Panc1 (cell line): ENCODE data around the gene MRAP. TPM values are rescaled to one million over a fixed set of nuclear protein-coding genes. Genes with fewer than 3 reads are reported as not detected.

ENCODE experiments used
- ATAC-seq: fragments of 200-7000 bp; cut with Tn5 transposase; 2 replicates; pipeline ENCODE4 v1.9.1; 2020; ENCODE audit warnings: mild to moderate bottlenecking, moderate library complexity
- BruUV-seq: library from RNA; stranded (reverse); fragments of 400-500 nt; replicated peaks from 2 replicates; lab custom pipeline; 2021; lab: Mats Ljungman, UMichigan
- CTCF ChIA-PET: fragments of 300-600 bp; sonication (Branson Sonifier 250); formaldehyde crosslinking; loops from one replicate; lab custom pipeline; 2022; ENCODE audit warnings: antibody characterized with exemption; lab: Charles Lee
- POLR2A ChIA-PET: fragments of 300-600 bp; sonication (Branson Sonifier 250); formaldehyde crosslinking; loops from one replicate; lab custom pipeline; 2022; ENCODE audit warnings: antibody characterized with exemption; lab: Charles Lee
- DNase-seq: peaks from one replicate; pipeline ENCODE4 v3.0.0-alpha.2; 2010; ENCODE audit warnings: low read depth, low spot score
- H3K27ac ChIP-seq: 2 replicates; pipeline ENCODE4 v1.5.1; 2011; ENCODE audit warnings: mild to moderate bottlenecking, low read length, inconsistent platforms
- H3K27me3 ChIP-seq: fragments of 200-500 bp; sonication (Bioruptor generic); 2 replicates; pipeline ENCODE4 v1.6.0; 2014; ENCODE audit warnings: low read length, inconsistent platforms; ENCODE audit not compliant: control insufficient read depth, insufficient read depth
- H3K36me3 ChIP-seq: fragments of 200-500 bp; sonication (Bioruptor generic); 2 replicates; pipeline ENCODE4 v1.5.1; 2014; ENCODE audit warnings: inconsistent platforms, mild to moderate bottlenecking, low read length, moderate library complexity; ENCODE audit not compliant: control insufficient read depth, insufficient read depth
- H3K4me1 ChIP-seq: 2 replicates; pipeline ENCODE4 v1.5.1; 2011; ENCODE audit warnings: inconsistent platforms, mild to moderate bottlenecking, low read length, moderate library complexity; ENCODE audit not compliant: control insufficient read depth, insufficient read depth
- H3K4me3 ChIP-seq, 2 experiments: 2 replicates each; pipeline ENCODE4 v1.5.1; 2011 to 2012; ENCODE audit warnings: low read depth in 2 of 2, low read length in 2 of 2, mild to moderate bottlenecking in 2 of 2, inconsistent platforms in 1 of 2, moderate library complexity in 1 of 2
- H3K9me3 ChIP-seq: fragments of 200-500 bp; sonication (Bioruptor generic); 2 replicates; pipeline ENCODE4 v1.5.1; 2014; ENCODE audit warnings: low read depth, mild to moderate bottlenecking, inconsistent platforms, low read length, moderate library complexity; ENCODE audit not compliant: control insufficient read depth, insufficient read depth
- CTCF ChIP-seq: fragments of 450-650 bp; IDR thresholded peaks from 2 replicates; pipeline ENCODE4 v1.5.1; 2017; ENCODE audit warnings: mild to moderate bottlenecking
- POLR2AphosphoS5 ChIP-seq: IDR thresholded peaks from 2 replicates; pipeline ENCODE4 v1.6.1; 2012; ENCODE audit warnings: mild to moderate bottlenecking, low read depth, low read length, moderate library complexity
- SIN3A ChIP-seq: IDR thresholded peaks from 2 replicates; pipeline ENCODE4 v1.6.1; 2012; ENCODE audit warnings: low read depth, mild to moderate bottlenecking, low read length, moderate library complexity, borderline replicate concordance; ENCODE audit not compliant: insufficient read depth
- TCF7L2 ChIP-seq: IDR thresholded peaks from 2 replicates; pipeline ENCODE4 v1.6.1; 2011; ENCODE audit warnings: mild to moderate bottlenecking, low read depth, low read length, inconsistent platforms
- in situ Hi-C: cut with HindIII; loops from 2 replicates; pipeline ENCODE4 v1.10.0; 2016; ENCODE audit warnings: low sequenced_read_pairs, low pct_unique_long_range_greater_than_20kb
- intact Hi-C: fragments of 100-400 bp; cut with micrococcal nuclease; formaldehyde crosslinking; loops from one replicate; pipeline ENCODE4 v1.10.0; 2022; ENCODE audit not compliant: unreplicated experiment
- total RNA-seq: library from RNA; stranded (reverse); gene quantifications from one replicate; pipeline ENCODE4 v1.2.1, GENCODE V29; 2021; ENCODE audit not compliant: unreplicated experiment
- TF ChIP-seq, protein P1 (sequence below), 2 experiments: IDR thresholded peaks; 2 replicates each; pipeline ENCODE4 v1.6.1; 2011 to 2012; ENCODE audit warnings: low read depth in 2 of 2, control low read depth in 1 of 2, low read length in 1 of 2, mild to moderate bottlenecking in 1 of 2, moderate library complexity in 1 of 2; ENCODE audit not compliant: insufficient read depth in 1 of 2

MRAP gene
- total RNA-seq, 1 experiment from 2014 or later: not detected

DNA sequence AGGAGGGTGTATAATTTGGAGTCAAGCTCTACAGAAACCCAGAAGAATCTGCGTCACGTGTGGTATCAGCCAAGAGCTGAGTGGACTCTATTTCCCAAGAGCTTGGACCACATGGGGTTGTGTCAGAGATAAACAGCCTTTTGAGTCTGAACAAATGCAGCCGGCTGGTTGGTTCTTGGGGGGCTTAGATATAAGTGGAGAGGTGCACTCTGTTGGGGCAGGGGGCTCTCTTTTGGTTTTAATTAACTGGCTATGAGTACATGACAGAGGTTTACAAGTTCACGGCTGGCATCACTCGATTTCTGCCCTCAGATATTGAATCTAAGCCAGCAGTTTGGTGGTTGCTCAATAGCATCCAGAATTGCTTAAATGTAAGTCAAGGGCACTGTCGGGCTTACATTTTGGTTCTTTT lies 501 bp upstream of the MRAP start:
- no peaks in the 10 kb centered on the region; the same call in 1 of the 2 replicates for H3K36me3 ChIP-seq
- H3K27me3 ChIP-seq: no peaks in the 10 kb centered on the region
- H3K9me3 ChIP-seq: no peaks in the 10 kb centered on the region
- CTCF ChIA-PET: no interaction called here
- DNase-seq: no peak
- TF ChIP-seq CTCF (no peak), TCF7L2 (no peak), POLR2AphosphoS5 (no peak), SIN3A (no peak)
- TF ChIP-seq, protein P1, sequence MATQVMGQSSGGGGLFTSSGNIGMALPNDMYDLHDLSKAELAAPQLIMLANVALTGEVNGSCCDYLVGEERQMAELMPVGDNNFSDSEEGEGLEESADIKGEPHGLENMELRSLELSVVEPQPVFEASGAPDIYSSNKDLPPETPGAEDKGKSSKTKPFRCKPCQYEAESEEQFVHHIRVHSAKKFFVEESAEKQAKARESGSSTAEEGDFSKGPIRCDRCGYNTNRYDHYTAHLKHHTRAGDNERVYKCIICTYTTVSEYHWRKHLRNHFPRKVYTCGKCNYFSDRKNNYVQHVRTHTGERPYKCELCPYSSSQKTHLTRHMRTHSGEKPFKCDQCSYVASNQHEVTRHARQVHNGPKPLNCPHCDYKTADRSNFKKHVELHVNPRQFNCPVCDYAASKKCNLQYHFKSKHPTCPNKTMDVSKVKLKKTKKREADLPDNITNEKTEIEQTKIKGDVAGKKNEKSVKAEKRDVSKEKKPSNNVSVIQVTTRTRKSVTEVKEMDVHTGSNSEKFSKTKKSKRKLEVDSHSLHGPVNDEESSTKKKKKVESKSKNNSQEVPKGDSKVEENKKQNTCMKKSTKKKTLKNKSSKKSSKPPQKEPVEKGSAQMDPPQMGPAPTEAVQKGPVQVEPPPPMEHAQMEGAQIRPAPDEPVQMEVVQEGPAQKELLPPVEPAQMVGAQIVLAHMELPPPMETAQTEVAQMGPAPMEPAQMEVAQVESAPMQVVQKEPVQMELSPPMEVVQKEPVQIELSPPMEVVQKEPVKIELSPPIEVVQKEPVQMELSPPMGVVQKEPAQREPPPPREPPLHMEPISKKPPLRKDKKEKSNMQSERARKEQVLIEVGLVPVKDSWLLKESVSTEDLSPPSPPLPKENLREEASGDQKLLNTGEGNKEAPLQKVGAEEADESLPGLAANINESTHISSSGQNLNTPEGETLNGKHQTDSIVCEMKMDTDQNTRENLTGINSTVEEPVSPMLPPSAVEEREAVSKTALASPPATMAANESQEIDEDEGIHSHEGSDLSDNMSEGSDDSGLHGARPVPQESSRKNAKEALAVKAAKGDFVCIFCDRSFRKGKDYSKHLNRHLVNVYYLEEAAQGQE (IDR thresholded peaks at IDR 0.05; ENCODE audit: insufficient read depth in 1 of 2, low read depth in 2 of 2, low read length in 1 of 2): no peak
- ATAC-seq: no peak
- intact Hi-C loops: no loop called here
- in situ Hi-C loops: no loop called here
- POLR2A ChIA-PET: interaction anchor here (0.5 kb wide), 1 partner anchor 34 kb away, joined by 3 read pairs; no protein-coding TSS in a partner anchor
- no peak overlapping the region for H3K27ac ChIP-seq
- no peaks in the 10 kb centered on the region for H3K4me1 ChIP-seq
- BruUV-seq: no TSS peak
- H3K4me3 ChIP-seq: no peak overlapping the region

- in situ Hi-C loops (no loop called here), intact Hi-C loops (no loop called here)
- H3K4me1 ChIP-seq: no peaks in the 10 kb centered on the region
- no peak for DNase-seq
- ChIA-PET CTCF (no interaction called here), POLR2A (no interaction called here)
- no peak for ATAC-seq
- TF ChIP-seq SIN3A: no peak
- no peak for TF ChIP-seq TCF7L2
- TF ChIP-seq POLR2AphosphoS5: no peak
- TF ChIP-seq CTCF: no peak
- TF ChIP-seq, protein P1 (IDR thresholded peaks at IDR 0.05; ENCODE audit: insufficient read depth in 1 of 2, low read depth in 2 of 2, low read length in 1 of 2): no peak
- no peaks in the 10 kb centered on the region; the same call in 1 of the 2 replicates for H3K36me3 ChIP-seq
- no peak overlapping the region for H3K27ac ChIP-seq
- H3K4me3 ChIP-seq: no peak overlapping the region
- no peaks in the 10 kb centered on the region for H3K27me3 ChIP-seq
- BruUV-seq: no TSS peak
- H3K9me3 ChIP-seq: no peaks in the 10 kb centered on the region
Observed at GRCh38 chr21:32299695-32300094, 1.0 kb downstream of the MRAP start.
